ENCODE measurements around the gene ANKRD39. TPM values are rescaled to one million over a fixed set of nuclear protein-coding genes. Genes with fewer than 3 reads are reported as not detected.

Gene ANKRD39
- total and polyA plus RNA-seq, 2 of the 8 experiments (the other 6 are each of a cell fraction or from before 2014, with no cell fraction given), result 18.5 to 21.3 TPM

DNA sequence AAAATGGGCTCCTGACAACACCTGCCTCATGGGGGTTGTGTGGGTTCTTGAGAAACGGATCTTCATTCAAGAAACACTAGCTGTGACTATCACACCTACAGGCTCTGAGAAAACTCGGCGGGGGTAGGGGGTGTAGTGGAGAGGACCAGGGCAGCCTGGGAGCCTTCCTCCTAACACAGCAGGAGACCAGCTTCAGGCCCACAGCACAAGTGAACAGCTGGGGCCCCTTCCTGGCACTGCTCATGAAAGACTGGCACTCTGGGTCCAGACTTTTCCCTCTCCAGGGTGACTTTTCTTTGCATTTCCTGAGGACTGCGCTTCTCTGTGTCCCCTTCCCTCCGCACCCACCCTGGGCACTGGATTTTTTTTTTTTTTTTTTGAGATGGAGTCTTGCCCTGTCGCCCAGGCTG lies 19.2 kb upstream of the ANKRD39 start:
- Histone ChIP-seq H3K9me3 (ENCODE audit: insufficient read depth in 2 of 2, low read depth in 1 of 2, low read length in 1 of 2) (no peaks in the 10 kb centered on the region), H3K18ac (ENCODE audit: extremely low read depth, low read length) (no peak overlapping the region), H3K4me3 (ENCODE audit: extremely low read depth in 1 of 4, insufficient read depth in 2 of 4, low read depth in 3 of 4, low read length in 4 of 4) (no peak overlapping the region), H3K23ac (ENCODE audit: insufficient read length) (no peak overlapping the region), H2BK12ac (ENCODE audit: low read depth, low read length) (peak overlapping the region; percentile 87; the same call in 1 of the 2 replicates), H3K4me2 (ENCODE audit: insufficient read depth in 1 of 2, low read depth in 2 of 2, low read length in 2 of 2) (no peak overlapping the region; a peak in 1 of 4 replicates), H2BK15ac (ENCODE audit: low read length) (peak overlapping the region; percentile 31; the same call in 1 of the 2 replicates), H3K36me3 (ENCODE audit: control insufficient read depth in 2 of 4, insufficient read depth in 4 of 4, low read length in 3 of 4) (no peaks in the 10 kb centered on the region), H2BK5ac (ENCODE audit: low read depth, low read length) (peak overlapping the region; percentile 64; the same call in 1 of the 2 replicates), H4K5ac (ENCODE audit: insufficient read length, low read depth, low read length) (no peak overlapping the region), H3K23me2 (ENCODE audit: low read depth, low read length) (peaks cover 2% of the 10 kb centered on the region; the same call in 1 of the 2 replicates), H3K79me1 (ENCODE audit: low read depth, low read length) (no peaks in the 10 kb centered on the region), H3K14ac (ENCODE audit: insufficient read length) (no peak overlapping the region), H3K27ac (ENCODE audit: low read depth, low read length) (no peak overlapping the region), H3K56ac (replicated peaks; ENCODE audit: insufficient read length, low read depth, low read length) (no peak overlapping the region), H3K4ac (replicated peaks; ENCODE audit: insufficient read length, low read depth, low read length) (no peak overlapping the region), H4K20me1 (replicated peaks in 1 of 2; ENCODE audit: control insufficient read depth in 1 of 2, insufficient read depth in 2 of 2, low read length in 2 of 2) (no peaks in the 10 kb centered on the region), H3K9ac (replicated peaks in 1 of 4; ENCODE audit: extremely low read depth in 1 of 4, low read depth in 3 of 4, low read length in 3 of 4) (no peak overlapping the region), H3K4me1 (replicated peaks in 1 of 4; ENCODE audit: control insufficient read depth in 3 of 4, insufficient read depth in 4 of 4, low read length in 3 of 4) (peaks cover 11 to 40% (median 30%) of the 10 kb centered on the region in 4 experiments), H3K79me2 (ENCODE audit: control insufficient read depth in 1 of 2, insufficient read depth in 2 of 2, low read length in 2 of 2) (no peaks in the 10 kb centered on the region), H4K91ac (replicated peaks; ENCODE audit: insufficient read length, low read length) (no peak overlapping the region), H2BK20ac (ENCODE audit: low read length) (no peak overlapping the region), H3K27me3 (replicated peaks in 1 of 4; ENCODE audit: control insufficient read depth in 3 of 4, extremely low read depth in 1 of 4, insufficient read depth in 3 of 4, low read length in 3 of 4) (no peaks in the 10 kb centered on the region), H2AFZ (ENCODE audit: low read length) (no peak overlapping the region), H2BK120ac (replicated peaks; ENCODE audit: low read depth, low read length) (no peak overlapping the region), H4K8ac (ENCODE audit: extremely low read depth, insufficient read depth, low read length) (no peak overlapping the region), H2AK5ac (ENCODE audit: low read depth, low read length) (no peak overlapping the region)
- no peak for TF ChIP-seq SIRT6 (IDR thresholded peaks at IDR 0.05; ENCODE audit: low read length)
- no peak for TF ChIP-seq HDAC2 (IDR thresholded peaks at IDR 0.05; ENCODE audit: borderline replicate concordance in 1 of 2, low read depth in 2 of 2, low read length in 2 of 2)
- TF ChIP-seq PHF8 (conservative IDR thresholded peaks at IDR 0.05; ENCODE audit: low read depth, low read length), result no peak
- TF ChIP-seq, protein P1, sequence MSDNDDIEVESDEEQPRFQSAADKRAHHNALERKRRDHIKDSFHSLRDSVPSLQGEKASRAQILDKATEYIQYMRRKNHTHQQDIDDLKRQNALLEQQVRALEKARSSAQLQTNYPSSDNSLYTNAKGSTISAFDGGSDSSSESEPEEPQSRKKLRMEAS (IDR thresholded peaks at IDR 0.05), result no peak
- FAIRE-seq, result no peak
- 80% methylated on average over 3 of the region's 6 CpGs; no CpG with 5 or more reads in 1 of the 2 experiments for WGBS, 2 experiments (ENCODE audit: extremely low coverage in 1 of 2, insufficient coverage in 1 of 2, insufficient read length in 1 of 2, insufficient replicate concordance in 2 of 2, low coverage in 1 of 2, low lambda C conversion rate in 2 of 2, missing lambda C conversion rate in 1 of 2)
- POLR2A ChIA-PET (ENCODE audit: partially characterized antibody), result interaction anchor here (0.6 to 2.8 kb wide), 4 partner anchors 8 to 105 kb away, joined by 3 to 9 read pairs (median 4); no protein-coding TSS in a partner anchor
- CTCF ChIA-PET (ENCODE audit: partially characterized antibody), result interaction anchor here (1.6 to 8.1 kb wide), 5 partner anchors 9 to 51 kb away, joined by 3 to 48 read pairs (median 11); partner anchors contain the start of gene ANKRD39
- no peak for DNase-seq (ENCODE audit: low read depth in 1 of 2, low spot score in 2 of 2)

Measured in H1 (cell line).